ENCODE measurements around the gene AK2.

Gene AK2

DNA sequence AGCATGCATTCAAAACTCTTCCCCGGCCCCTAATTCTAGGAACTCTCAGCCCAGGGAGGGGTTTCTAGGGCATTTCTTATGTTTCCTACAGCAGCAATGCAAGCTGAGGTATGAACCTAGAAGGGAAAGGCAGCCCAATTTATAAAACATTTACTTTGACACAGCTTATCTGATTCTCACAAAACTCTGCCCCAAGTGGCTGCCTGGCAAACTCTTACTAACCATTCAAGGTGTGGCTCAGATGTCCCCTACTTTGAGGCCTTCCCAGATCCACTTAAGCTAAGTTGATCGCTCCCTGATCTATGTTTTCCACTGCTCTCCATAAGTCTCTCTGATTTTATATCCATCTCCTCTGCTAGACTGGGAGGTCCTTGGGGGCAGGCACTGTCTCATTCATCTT lies 35.4 kb downstream of the AK2 start:
- no peak for TF ChIP-seq GLIS3 (CRISPR knock-in tag; IDR thresholded peaks at IDR 0.05)
- no peak for TF ChIP-seq PPARA (CRISPR knock-in tag; IDR thresholded peaks at IDR 0.05; ENCODE audit: borderline replicate concordance)
- TF ChIP-seq TCF4 (CRISPR knock-in tag; IDR thresholded peaks at IDR 0.05; ENCODE audit: borderline replicate concordance): no peak
- TF ChIP-seq ZFP3 (CRISPR knock-in tag; IDR thresholded peaks at IDR 0.05): no peak
- TF ChIP-seq CSDC2 (CRISPR knock-in tag; IDR thresholded peaks at IDR 0.05): no peak
- no peak for TF ChIP-seq ZNF8 (CRISPR knock-in tag; IDR thresholded peaks at IDR 0.05)
- TF ChIP-seq, protein P1, sequence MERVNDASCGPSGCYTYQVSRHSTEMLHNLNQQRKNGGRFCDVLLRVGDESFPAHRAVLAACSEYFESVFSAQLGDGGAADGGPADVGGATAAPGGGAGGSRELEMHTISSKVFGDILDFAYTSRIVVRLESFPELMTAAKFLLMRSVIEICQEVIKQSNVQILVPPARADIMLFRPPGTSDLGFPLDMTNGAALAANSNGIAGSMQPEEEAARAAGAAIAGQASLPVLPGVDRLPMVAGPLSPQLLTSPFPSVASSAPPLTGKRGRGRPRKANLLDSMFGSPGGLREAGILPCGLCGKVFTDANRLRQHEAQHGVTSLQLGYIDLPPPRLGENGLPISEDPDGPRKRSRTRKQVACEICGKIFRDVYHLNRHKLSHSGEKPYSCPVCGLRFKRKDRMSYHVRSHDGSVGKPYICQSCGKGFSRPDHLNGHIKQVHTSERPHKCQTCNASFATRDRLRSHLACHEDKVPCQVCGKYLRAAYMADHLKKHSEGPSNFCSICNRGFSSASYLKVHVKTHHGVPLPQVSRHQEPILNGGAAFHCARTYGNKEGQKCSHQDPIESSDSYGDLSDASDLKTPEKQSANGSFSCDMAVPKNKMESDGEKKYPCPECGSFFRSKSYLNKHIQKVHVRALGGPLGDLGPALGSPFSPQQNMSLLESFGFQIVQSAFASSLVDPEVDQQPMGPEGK (CRISPR knock-in tag; IDR thresholded peaks at IDR 0.05; ENCODE audit: borderline replicate concordance): no peak
- TF ChIP-seq, protein P2, sequence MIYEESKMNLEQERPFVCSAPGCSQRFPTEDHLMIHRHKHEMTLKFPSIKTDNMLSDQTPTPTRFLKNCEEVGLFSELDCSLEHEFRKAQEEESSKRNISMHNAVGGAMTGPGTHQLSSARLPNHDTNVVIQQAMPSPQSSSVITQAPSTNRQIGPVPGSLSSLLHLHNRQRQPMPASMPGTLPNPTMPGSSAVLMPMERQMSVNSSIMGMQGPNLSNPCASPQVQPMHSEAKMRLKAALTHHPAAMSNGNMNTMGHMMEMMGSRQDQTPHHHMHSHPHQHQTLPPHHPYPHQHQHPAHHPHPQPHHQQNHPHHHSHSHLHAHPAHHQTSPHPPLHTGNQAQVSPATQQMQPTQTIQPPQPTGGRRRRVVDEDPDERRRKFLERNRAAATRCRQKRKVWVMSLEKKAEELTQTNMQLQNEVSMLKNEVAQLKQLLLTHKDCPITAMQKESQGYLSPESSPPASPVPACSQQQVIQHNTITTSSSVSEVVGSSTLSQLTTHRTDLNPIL (CRISPR knock-in tag; IDR thresholded peaks at IDR 0.05; ENCODE audit: low read depth): no peak
- no peak for ATAC-seq

DNA sequence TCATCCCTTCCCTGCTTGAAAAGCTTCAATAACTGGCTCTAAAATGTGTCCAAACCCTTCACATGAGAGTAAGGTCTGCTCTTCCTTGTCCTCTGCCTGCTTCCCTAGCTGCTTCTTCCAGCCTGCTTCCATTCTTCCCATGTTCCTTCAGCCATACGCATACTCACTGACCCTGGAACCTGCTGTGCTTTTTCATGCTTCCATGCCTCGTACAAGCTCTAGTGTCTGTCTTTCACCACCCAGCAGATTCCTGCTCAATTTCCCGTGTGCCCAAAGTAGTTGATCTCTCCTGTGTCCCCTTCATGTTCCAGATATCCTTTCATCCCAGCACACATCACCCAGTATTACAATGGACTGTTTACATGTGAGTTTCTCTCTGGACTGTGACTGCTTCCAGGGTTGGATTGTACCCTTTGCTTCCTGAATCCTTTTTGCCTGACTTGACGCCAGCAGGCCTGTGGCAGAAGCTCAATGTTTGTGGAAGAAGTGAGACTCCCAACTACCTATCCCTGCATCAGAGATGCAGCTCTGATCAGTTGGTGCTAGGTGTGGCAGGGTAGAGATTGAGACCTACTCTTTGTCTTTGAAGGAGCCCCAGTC lies 36.2 kb downstream of the AK2 start:
- no peak for TF ChIP-seq PPARA (CRISPR knock-in tag; IDR thresholded peaks at IDR 0.05; ENCODE audit: borderline replicate concordance)
- no peak for TF ChIP-seq POU6F1 (CRISPR knock-in tag; IDR thresholded peaks at IDR 0.05; ENCODE audit: borderline replicate concordance, low read depth)
- no peak for ATAC-seq

GRCh38 chr1:32998997-32999396 lies 37.7 kb downstream of the AK2 start:
- no peak for ATAC-seq
- TF ChIP-seq ZNF70 (CRISPR knock-in tag; IDR thresholded peaks at IDR 0.05) (no peak), ZFP30 (CRISPR knock-in tag; IDR thresholded peaks at IDR 0.05) (no peak), ZNF565 (CRISPR knock-in tag; conservative IDR thresholded peaks at IDR 0.05; ENCODE audit: low read depth) (no peak), OSR1 (CRISPR knock-in tag; IDR thresholded peaks at IDR 0.05) (no peak), ESRRG (CRISPR knock-in tag; IDR thresholded peaks at IDR 0.05) (no peak), POU6F1 (CRISPR knock-in tag; IDR thresholded peaks at IDR 0.05; ENCODE audit: borderline replicate concordance, low read depth) (no peak), CSRNP3 (CRISPR knock-in tag; IDR thresholded peaks at IDR 0.05) (no peak), ARNTL (CRISPR knock-in tag; IDR thresholded peaks at IDR 0.05; ENCODE audit: borderline replicate concordance, low read depth) (no peak), ZC3H10 (CRISPR knock-in tag; IDR thresholded peaks at IDR 0.05) (no peak), ZNF8 (CRISPR knock-in tag; IDR thresholded peaks at IDR 0.05) (no peak), ZFP3 (CRISPR knock-in tag; IDR thresholded peaks at IDR 0.05) (no peak), CSDC2 (CRISPR knock-in tag; IDR thresholded peaks at IDR 0.05) (no peak), TCF4 (CRISPR knock-in tag; IDR thresholded peaks at IDR 0.05; ENCODE audit: borderline replicate concordance) (no peak), BACH2 (CRISPR knock-in tag; IDR thresholded peaks at IDR 0.05; ENCODE audit: borderline replicate concordance) (no peak), GLIS3 (CRISPR knock-in tag; IDR thresholded peaks at IDR 0.05) (no peak)
- TF ChIP-seq, protein P2 (CRISPR knock-in tag; IDR thresholded peaks at IDR 0.05; ENCODE audit: low read depth): no peak
- TF ChIP-seq, protein P1 (CRISPR knock-in tag; IDR thresholded peaks at IDR 0.05; ENCODE audit: borderline replicate concordance): no peak
- TF ChIP-seq, protein P3, sequence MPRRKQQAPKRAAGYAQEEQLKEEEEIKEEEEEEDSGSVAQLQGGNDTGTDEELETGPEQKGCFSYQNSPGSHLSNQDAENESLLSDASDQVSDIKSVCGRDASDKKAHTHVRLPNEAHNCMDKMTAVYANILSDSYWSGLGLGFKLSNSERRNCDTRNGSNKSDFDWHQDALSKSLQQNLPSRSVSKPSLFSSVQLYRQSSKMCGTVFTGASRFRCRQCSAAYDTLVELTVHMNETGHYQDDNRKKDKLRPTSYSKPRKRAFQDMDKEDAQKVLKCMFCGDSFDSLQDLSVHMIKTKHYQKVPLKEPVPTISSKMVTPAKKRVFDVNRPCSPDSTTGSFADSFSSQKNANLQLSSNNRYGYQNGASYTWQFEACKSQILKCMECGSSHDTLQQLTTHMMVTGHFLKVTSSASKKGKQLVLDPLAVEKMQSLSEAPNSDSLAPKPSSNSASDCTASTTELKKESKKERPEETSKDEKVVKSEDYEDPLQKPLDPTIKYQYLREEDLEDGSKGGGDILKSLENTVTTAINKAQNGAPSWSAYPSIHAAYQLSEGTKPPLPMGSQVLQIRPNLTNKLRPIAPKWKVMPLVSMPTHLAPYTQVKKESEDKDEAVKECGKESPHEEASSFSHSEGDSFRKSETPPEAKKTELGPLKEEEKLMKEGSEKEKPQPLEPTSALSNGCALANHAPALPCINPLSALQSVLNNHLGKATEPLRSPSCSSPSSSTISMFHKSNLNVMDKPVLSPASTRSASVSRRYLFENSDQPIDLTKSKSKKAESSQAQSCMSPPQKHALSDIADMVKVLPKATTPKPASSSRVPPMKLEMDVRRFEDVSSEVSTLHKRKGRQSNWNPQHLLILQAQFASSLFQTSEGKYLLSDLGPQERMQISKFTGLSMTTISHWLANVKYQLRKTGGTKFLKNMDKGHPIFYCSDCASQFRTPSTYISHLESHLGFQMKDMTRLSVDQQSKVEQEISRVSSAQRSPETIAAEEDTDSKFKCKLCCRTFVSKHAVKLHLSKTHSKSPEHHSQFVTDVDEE (CRISPR knock-in tag; IDR thresholded peaks at IDR 0.05): no peak

Measured in SK-N-SH treated with all-trans-retinoic acid at 6 μM for 48 hours (cell line).